Measurements from ENCODE around the gene TMEM52B. TPM values are rescaled to one million over a fixed set of nuclear protein-coding genes. Genes with fewer than 3 reads are reported as not detected.

Gene TMEM52B
- total and polyA plus RNA-seq, 2 experiments from 2014 or later, result not detected

GRCh38 chr12:10218021-10218420 lies 39.2 kb downstream of the TMEM52B start:
- H3K9me2 ChIP-seq (ENCODE audit: insufficient read depth), result no peaks in the 10 kb centered on the region
- H3K79me2 ChIP-seq (replicated peaks; ENCODE audit: insufficient read depth), result peaks cover 41% of the 10 kb centered on the region
- H3K4me3 ChIP-seq, result no peak overlapping the region
- H3K4me3 Mint-ChIP-seq, result no peak overlapping the region
- H3K27me3 ChIP-seq (ENCODE audit: insufficient read depth), result no peaks in the 10 kb centered on the region
- no peak overlapping the region for H3K27ac Mint-ChIP-seq
- no peak for ATAC-seq
- peaks cover 44% of the 10 kb centered on the region for H3K36me3 Mint-ChIP-seq (ENCODE audit: low read depth)
- no peaks in the 10 kb centered on the region for H3K9me3 Mint-ChIP-seq
- peaks cover 17% of the 10 kb centered on the region for H3K4me1 ChIP-seq (ENCODE audit: insufficient read depth)
- H2AFZ ChIP-seq, result no peak overlapping the region
- DNase-seq (ENCODE audit: low spot score), result no peak
- TF ChIP-seq JUNB (IDR thresholded peaks at IDR 0.05; ENCODE audit: unreplicated experiment) (no peak), POLR2AphosphoS5 (IDR thresholded peaks at IDR 0.05; ENCODE audit: low read depth) (no peak), CREB1 (CRISPR knock-in tag; IDR thresholded peaks at IDR 0.05; ENCODE audit: low read depth) (no peak), CTCF (conservative IDR thresholded peaks at IDR 0.05; ENCODE audit: low read depth in 2 of 2) (no peak), EZH2phosphoT487 (IDR thresholded peaks at IDR 0.05; ENCODE audit: unreplicated experiment) (no peak), ZNF331 (CRISPR knock-in tag; IDR thresholded peaks at IDR 0.05; ENCODE audit: low read depth) (no peak), REST (IDR thresholded peaks at IDR 0.05; ENCODE audit: unreplicated experiment) (no peak), NANOG (IDR thresholded peaks at IDR 0.05; ENCODE audit: borderline replicate concordance) (no peak), ZNF462 (CRISPR knock-in tag; IDR thresholded peaks at IDR 0.05) (no peak), ETS1 (IDR thresholded peaks at IDR 0.05) (no peak), ZNF114 (CRISPR knock-in tag; IDR thresholded peaks at IDR 0.05) (no peak), STAT1 (IDR thresholded peaks at IDR 0.05; ENCODE audit: unreplicated experiment) (no peak), EZH2 (IDR thresholded peaks at IDR 0.05; ENCODE audit: low read depth, unreplicated experiment) (no peak)
- no peak overlapping the region for H3K4me2 ChIP-seq
- no peak overlapping the region for H3K27ac ChIP-seq (ENCODE audit: low read depth)
- H4K20me1 ChIP-seq (replicated peaks; ENCODE audit: insufficient read depth), result 0 out of 2 replicates have a peak, but pooled peaks cover 5% of the 10 kb centered on the region
- peaks cover 8% of the 10 kb centered on the region for H3K27me3 Mint-ChIP-seq (ENCODE audit: insufficient read depth, low read depth, poor library complexity)
- peaks cover 22% of the 10 kb centered on the region for H3K36me3 ChIP-seq (ENCODE audit: insufficient read depth)
- H3F3A ChIP-seq (replicated peaks; ENCODE audit: low read depth), result no peaks in the 10 kb centered on the region
- H3K4me1 Mint-ChIP-seq, result peaks cover 16% of the 10 kb centered on the region

Measured in GM23338 (cell line).